Type B pancreatic cell (in vitro differentiated cells): ENCODE measurements around the gene ZNF581. TPM values are rescaled to one million over a fixed set of nuclear protein-coding genes. Genes with fewer than 3 reads are reported as not detected.

Experiments
- DNase-seq: peaks from one replicate; pipeline ENCODE4 v3.0.0; 2021; ENCODE audit warnings: mixed read lengths; ENCODE audit not compliant: unreplicated experiment; ENCODE audit errors: extremely low spot score
- H3K27ac Mint-ChIP-seq: 2 replicates; pipeline ENCODE4 v1.8.0; 2021; ENCODE audit warnings: mild to moderate bottlenecking, mixed read lengths
- H3K27me3 Mint-ChIP-seq: 2 replicates; pipeline ENCODE4 v1.8.0; 2021; ENCODE audit warnings: mixed read lengths
- H3K36me3 Mint-ChIP-seq: 2 replicates; pipeline ENCODE4 v1.8.0; 2021; ENCODE audit warnings: mixed read lengths
- H3K4me1 Mint-ChIP-seq: one replicate; pipeline ENCODE4 v1.8.0; 2021; ENCODE audit warnings: mixed read lengths; ENCODE audit not compliant: unreplicated experiment
- H3K4me3 Mint-ChIP-seq: 2 replicates; pipeline ENCODE4 v1.8.0; 2021; ENCODE audit warnings: mild to moderate bottlenecking, mixed read lengths
- H3K9me3 Mint-ChIP-seq: 2 replicates; pipeline ENCODE4 v1.8.0; 2021; ENCODE audit warnings: mixed read lengths
- total RNA-seq: library from RNA; stranded (reverse); gene quantifications from 2 replicates; pipeline ENCODE4 v1.2.1, GENCODE V29; 2021; ENCODE audit warnings: low replicate concordance
- TF ChIP-seq, protein P1 (sequence below): fragments of 200-600 bp; sonication (generic); conservative IDR thresholded peaks from 2 replicates; pipeline ENCODE4 v1.5.0; 2021; ENCODE audit warnings: antibody characterized with exemption, mild to moderate bottlenecking

The ZNF581 gene
- total RNA-seq, 1 donor from 2014 or later: 43.1 TPM

DNA sequence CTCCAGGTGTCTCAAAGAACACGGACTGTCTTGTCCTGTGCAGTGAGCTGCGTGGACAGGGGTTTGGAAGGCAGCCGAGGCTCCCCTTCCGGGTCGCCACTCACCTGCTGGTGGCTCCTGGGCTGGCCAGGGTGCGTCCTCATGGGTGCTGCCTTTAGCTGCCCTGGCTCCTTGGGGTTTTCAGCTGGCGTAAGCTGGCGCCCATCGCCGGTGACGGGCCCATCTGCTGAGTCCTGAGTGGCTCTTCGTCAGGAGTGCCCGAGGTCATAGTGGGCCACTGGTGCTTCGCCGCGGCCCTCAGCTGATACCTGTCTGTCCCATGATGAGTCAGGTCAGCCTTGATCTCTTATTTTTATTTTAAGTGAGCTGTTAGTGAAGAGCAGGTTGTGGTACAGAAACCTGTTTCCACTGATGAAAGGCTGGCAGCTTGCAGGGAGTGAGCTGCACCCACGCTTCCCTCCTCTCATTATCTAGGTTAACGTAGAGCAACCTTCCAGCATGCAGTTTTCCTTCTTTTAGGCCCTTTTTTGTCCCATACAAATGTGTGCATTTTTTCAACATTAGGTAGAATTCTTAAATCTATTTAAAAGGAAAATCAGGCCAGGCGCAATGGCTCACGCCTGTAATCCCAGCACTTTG is 50.0 kb downstream of the ZNF581 start:
- no peak overlapping the region for H3K4me3 Mint-ChIP-seq
- H3K27ac Mint-ChIP-seq: no peak overlapping the region
- no peak for DNase-seq

DNA sequence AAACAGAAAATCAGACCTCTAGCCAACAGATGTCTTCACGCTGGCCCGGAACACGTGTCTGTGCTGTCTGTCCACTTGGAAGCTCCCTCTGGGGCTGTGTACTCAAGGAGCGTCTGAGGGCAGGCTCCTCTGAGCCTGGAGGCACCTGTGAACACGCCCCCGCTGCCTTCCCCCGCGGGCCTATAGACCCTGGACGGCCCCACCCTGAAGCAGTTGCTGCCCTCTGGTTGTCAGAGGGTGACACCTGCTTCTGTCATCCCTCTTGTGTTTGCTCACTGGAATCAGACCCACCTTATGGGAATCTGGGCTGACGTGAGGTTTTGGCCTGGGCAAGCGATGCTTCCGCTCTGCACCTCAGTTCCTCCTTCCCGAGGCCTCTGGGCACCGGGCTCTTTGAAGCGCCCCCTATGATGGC is 50.8 kb downstream of the ZNF581 start:
- H3K4me3 Mint-ChIP-seq: no peak overlapping the region
- DNase-seq: no peak
- no peaks in the 10 kb centered on the region for H3K27me3 Mint-ChIP-seq
- no peak overlapping the region for H3K27ac Mint-ChIP-seq
- H3K36me3 Mint-ChIP-seq: peaks cover 2% of the 10 kb centered on the region
- no peaks in the 10 kb centered on the region for H3K4me1 Mint-ChIP-seq
- H3K9me3 Mint-ChIP-seq: no peaks in the 10 kb centered on the region
- TF ChIP-seq, protein P1, sequence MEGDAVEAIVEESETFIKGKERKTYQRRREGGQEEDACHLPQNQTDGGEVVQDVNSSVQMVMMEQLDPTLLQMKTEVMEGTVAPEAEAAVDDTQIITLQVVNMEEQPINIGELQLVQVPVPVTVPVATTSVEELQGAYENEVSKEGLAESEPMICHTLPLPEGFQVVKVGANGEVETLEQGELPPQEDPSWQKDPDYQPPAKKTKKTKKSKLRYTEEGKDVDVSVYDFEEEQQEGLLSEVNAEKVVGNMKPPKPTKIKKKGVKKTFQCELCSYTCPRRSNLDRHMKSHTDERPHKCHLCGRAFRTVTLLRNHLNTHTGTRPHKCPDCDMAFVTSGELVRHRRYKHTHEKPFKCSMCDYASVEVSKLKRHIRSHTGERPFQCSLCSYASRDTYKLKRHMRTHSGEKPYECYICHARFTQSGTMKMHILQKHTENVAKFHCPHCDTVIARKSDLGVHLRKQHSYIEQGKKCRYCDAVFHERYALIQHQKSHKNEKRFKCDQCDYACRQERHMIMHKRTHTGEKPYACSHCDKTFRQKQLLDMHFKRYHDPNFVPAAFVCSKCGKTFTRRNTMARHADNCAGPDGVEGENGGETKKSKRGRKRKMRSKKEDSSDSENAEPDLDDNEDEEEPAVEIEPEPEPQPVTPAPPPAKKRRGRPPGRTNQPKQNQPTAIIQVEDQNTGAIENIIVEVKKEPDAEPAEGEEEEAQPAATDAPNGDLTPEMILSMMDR: no peak

More for the DNA sequence above, 50.0 kb downstream of the ZNF581 start:
- TF ChIP-seq, protein P1: no peak
- no peaks in the 10 kb centered on the region for H3K4me1 Mint-ChIP-seq
- H3K36me3 Mint-ChIP-seq: no peaks in the 10 kb centered on the region
- no peaks in the 10 kb centered on the region for H3K27me3 Mint-ChIP-seq
- H3K9me3 Mint-ChIP-seq: no peaks in the 10 kb centered on the region

DNA sequence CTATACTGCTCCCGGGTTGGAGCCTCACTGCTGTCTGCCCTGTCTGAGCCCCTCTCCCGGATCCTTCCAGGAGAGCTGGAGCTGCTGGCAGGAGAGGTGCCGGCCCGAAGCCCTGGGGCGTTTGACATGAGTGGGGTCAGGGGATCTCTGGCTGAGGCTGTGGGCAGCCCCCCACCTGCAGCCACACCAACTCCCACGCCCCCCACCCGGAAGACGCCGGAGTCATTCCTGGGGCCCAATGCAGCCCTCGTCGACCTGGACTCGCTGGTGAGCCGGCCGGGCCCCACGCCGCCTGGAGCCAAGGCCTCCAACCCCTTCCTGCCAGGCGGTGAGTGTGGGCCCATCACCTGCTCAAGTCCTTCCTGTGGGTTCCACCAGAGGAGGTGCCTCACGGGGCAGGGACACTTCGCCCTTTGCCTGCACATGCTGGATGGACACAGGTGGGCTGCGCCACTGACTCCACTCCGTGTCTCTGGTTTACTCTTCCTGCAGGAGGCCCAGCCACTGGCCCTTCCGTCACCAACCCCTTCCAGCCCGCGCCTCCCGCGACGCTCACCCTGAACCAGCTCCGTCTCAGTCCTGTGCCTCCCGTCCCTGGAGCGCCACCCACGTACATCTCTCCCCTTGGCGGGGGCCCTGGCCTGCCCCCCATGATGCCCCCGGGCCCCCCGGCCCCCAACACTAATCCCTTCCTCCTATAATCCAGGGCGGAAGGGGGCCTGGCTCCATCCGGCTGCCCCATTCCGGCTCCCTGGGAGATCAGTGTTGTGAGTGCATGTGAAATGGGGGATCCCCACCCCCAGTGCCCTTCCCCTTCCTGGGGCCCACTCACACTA is 51.4 kb downstream of the ZNF581 start:
- H3K27me3 Mint-ChIP-seq: no peaks in the 10 kb centered on the region
- TF ChIP-seq, protein P1: no peak
- H3K36me3 Mint-ChIP-seq: peaks cover 5% of the 10 kb centered on the region
- DNase-seq: no peak
- no peak overlapping the region for H3K4me3 Mint-ChIP-seq
- H3K9me3 Mint-ChIP-seq: no peaks in the 10 kb centered on the region
- no peak overlapping the region for H3K27ac Mint-ChIP-seq
- no peaks in the 10 kb centered on the region for H3K4me1 Mint-ChIP-seq

Other genes starting within 250 kb of the ZNF581 start
- gene UBE2S, start 235.9 kb upstream of the ZNF581 start, total RNA-seq: 40.7 and 91.3 TPM in 2 replicates
- 0.05 and 0.22 TPM in 2 replicates for gene SHISA7, start 200.3 kb upstream of the ZNF581 start, total RNA-seq
- 44.2 and 47.5 TPM in 2 replicates for gene ISOC2, start 182.0 kb upstream of the ZNF581 start, total RNA-seq
- gene C19orf85, start 178.9 kb upstream of the ZNF581 start, total RNA-seq: not detected in 2 replicates
- gene ZNF628, start 167.0 kb upstream of the ZNF581 start, total RNA-seq: 10.3 and 13.2 TPM in 2 replicates
- gene NAT14, start 158.5 kb upstream of the ZNF581 start, total RNA-seq: 46.5 and 64.3 TPM in 2 replicates
- 0.83 and 1.5 TPM in 2 replicates for gene SSC5D, start 155.2 kb upstream of the ZNF581 start, total RNA-seq
- gene SBK2, start 106.5 kb upstream of the ZNF581 start, total RNA-seq: 0.75 TPM in 1 of 2 replicates, not detected in the other
- gene SBK3, start 98.1 kb upstream of the ZNF581 start, total RNA-seq: 0.24 and 0.36 TPM in 2 replicates
- 21.1 and 23.9 TPM in 2 replicates for gene ZNF579, start 62.8 kb upstream of the ZNF581 start, total RNA-seq
- 18.4 and 22.4 TPM in 2 replicates for gene FIZ1, start 44.1 kb upstream of the ZNF581 start, total RNA-seq
- gene ZNF524, start 43.4 kb upstream of the ZNF581 start, total RNA-seq: 13.6 and 23.9 TPM in 2 replicates
- gene ZNF865, start 38.0 kb upstream of the ZNF581 start, total RNA-seq: 14.6 and 16.2 TPM in 2 replicates
- gene ZNF784, start 19.1 kb upstream of the ZNF581 start, total RNA-seq: 9.4 and 9.6 TPM in 2 replicates
- gene ZNF580, start 2.6 kb upstream of the ZNF581 start, total RNA-seq: 28.5 and 37.4 TPM in 2 replicates
- 16.1 and 18.1 TPM in 2 replicates for gene CCDC106, start 4.6 kb downstream of the ZNF581 start, total RNA-seq
- 170 and 232 TPM in 2 replicates for gene U2AF2, start 11.4 kb downstream of the ZNF581 start, total RNA-seq
- 121 and 127 TPM in 2 replicates for gene EPN1, start 31.6 kb downstream of the ZNF581 start, total RNA-seq
- not detected in 2 replicates for gene NLRP9, start 94.8 kb downstream of the ZNF581 start, total RNA-seq
- gene RFPL4A, start 115.4 kb downstream of the ZNF581 start, total RNA-seq: not detected in 2 replicates
- not detected in 2 replicates for gene RFPL4AL1, start 125.5 kb downstream of the ZNF581 start, total RNA-seq
- gene NLRP11, start 188.3 kb downstream of the ZNF581 start, total RNA-seq: not detected in 2 replicates
- gene NLRP4, start 192.9 kb downstream of the ZNF581 start, total RNA-seq: not detected in 2 replicates